Measurements from ENCODE around the gene SECTM1. TPM values are rescaled to one million over a fixed set of nuclear protein-coding genes. Genes with fewer than 3 reads are reported as not detected.

Gene SECTM1
- total RNA-seq, 1 donor from 2014 or later: 4.9 TPM

GRCh38 chr17:82287868-82288801, 45.4 kb downstream of the SECTM1 start:
- FAIRE-seq (no peak), DNase-seq (ENCODE audit: low spot score in 2 of 2) (no peak)

- FAIRE-seq: no peak
- no peak for DNase-seq (ENCODE audit: low spot score in 2 of 2)
Observed at GRCh38 chr17:82287013-82287867, 46.3 kb downstream of the SECTM1 start.

- DNase-seq (ENCODE audit: low spot score in 2 of 2) (no peak), FAIRE-seq (no peak)
Observed at GRCh38 chr17:82285141-82285540, 48.4 kb downstream of the SECTM1 start.

- FAIRE-seq (no peak), DNase-seq (ENCODE audit: low spot score in 2 of 2) (no peak)
Observed at GRCh38 chr17:82283208-82283749, 50.3 kb downstream of the SECTM1 start.

DNA sequence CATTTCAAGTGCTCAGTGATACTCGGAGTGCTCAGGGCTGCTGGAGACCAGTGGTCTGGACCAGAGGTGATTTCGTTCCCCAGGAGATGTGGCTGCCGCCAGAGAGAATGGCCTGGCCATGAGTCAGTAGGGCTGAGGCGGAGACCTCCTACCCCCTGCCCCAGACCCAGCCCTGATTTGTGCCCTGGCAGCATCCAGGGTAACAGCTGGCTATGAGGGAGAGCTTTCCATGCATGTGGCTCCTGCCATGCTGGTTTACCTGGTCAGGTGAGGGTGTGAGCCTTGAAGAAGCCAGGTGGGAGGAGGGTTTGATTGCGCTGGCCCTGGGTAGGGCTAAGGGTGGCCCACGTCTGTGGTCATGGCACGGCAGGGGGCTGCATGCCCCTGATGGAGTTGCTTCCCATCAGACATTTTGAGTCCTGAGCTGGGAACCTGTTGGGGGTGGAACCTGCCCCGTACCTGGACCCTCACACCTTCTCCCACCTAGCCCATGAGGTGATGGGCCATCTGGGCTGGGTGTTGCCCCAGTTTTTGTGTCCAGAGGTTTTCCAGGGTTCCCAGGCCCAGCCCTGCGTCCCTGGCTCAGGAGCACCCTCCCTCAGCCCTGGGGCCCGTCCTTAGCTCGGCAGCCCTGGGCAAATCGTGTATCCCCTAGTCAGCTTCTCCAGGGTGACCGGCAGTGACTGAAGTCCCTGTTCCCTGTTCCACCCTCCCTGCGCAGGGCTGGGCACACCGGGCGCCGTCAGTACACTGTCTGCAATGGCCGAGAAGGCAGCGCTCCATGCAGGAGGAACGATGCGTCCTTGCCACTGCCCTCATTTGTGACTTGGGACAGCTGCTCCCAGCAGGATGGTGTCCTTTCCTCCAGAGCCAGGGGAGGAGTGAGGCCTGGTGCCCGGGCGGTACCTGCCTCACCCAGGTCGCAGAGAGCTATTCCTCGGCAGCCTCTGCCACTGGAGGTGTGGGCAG, 51.0 kb downstream of the SECTM1 start:
- DNase-seq (ENCODE audit: low spot score in 2 of 2): no peak
- FAIRE-seq: no peak

GRCh38 chr17:82281502-82282238, 51.9 kb downstream of the SECTM1 start:
- FAIRE-seq: no peak
- no peak for DNase-seq (ENCODE audit: low spot score in 2 of 2)

- DNase-seq (ENCODE audit: low spot score in 2 of 2) (no peak), FAIRE-seq (no peak)
Observed at GRCh38 chr17:82281076-82281475, 52.5 kb downstream of the SECTM1 start.

DNA sequence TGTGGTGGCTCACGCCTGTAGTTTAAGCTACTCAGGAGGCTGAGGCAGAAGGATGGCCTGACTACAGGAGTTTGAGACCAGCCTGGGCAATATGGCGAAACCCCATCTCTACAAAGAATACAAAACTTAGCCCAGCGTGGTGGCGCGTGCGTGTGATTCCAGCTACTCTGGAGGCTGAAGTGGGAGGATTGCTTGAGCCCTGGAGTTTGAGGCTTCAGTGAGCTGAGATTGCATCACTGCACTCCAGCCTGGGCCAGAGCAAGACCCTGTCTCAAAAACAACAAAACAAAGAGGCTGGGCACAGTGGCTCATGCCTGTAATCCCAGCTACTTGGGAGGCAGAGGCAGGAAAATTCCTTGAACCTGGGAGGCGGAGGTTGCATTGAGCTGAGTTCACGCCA, 53.0 kb downstream of the SECTM1 start:
- no peak for FAIRE-seq

DNA sequence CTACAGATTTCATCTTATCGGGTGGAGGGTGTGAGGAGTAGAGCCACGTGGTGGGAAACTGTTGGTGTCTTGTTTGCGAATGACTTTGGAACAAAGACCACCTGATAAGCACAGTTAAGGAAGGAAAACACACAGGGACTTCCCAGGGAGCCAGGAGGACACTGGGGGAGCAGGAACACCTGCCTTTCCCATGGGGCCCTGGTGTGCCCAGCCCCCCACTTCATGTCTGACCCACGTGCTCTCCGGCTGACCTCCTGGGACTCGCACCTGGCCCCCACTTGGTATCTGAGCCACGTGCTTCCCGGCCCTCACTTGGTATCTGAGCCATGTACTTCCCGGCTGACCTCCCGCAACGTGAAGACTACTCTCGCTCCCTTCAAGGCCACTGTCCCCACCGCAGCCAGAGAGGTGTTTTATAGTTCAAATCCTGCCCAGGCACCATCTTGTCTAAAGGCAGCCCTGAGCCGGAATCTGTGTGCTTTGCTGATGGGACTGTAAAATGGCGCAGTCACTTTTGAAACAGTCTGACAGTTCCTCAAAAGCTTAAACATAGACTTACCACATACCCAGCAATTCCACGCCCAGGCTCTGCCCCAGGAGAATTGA, 54.7 kb downstream of the SECTM1 start:
- no peak for FAIRE-seq

More for the DNA sequence above, 53.0 kb downstream of the SECTM1 start:
- no peak for DNase-seq (ENCODE audit: low spot score in 2 of 2)

GRCh38 chr17:82278308-82278707, 55.3 kb downstream of the SECTM1 start:
- no peak for FAIRE-seq
- no peak for DNase-seq (ENCODE audit: low spot score in 2 of 2)

More for the DNA sequence above, 54.7 kb downstream of the SECTM1 start:
- DNase-seq (ENCODE audit: low spot score in 2 of 2): no peak

DNA sequence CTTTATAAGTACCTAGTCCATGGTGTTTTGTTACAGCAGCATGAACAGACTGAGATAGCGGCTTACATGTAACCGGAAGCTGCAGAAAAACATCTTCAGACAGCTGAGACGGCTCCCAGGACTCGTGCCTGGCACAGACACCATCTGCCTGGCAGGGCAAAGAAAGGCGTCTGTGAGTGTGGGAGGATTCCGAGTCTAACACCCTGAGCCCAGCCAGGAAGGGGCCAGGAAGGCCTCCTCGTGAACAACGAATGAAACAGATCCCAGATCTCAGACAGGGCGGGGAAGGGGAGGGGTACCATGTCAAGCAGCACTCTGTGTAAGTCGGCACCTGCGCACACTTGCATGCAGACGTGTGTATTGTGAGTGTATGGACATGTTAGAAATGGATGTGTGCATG, 55.7 kb downstream of the SECTM1 start:
- DNase-seq (ENCODE audit: low spot score in 2 of 2): no peak
- FAIRE-seq: no peak

- DNase-seq (ENCODE audit: low spot score in 2 of 2) (no peak), FAIRE-seq (no peak)
Observed at GRCh38 chr17:82276938-82277337, 56.6 kb downstream of the SECTM1 start.

GRCh38 chr17:82275326-82275725, 58.2 kb downstream of the SECTM1 start:
- FAIRE-seq: no peak

GRCh38 chr17:82274134-82275020, 59.2 kb downstream of the SECTM1 start:
- no peak for DNase-seq (ENCODE audit: low spot score in 2 of 2)

More at GRCh38 chr17:82275326-82275725, 58.2 kb downstream of the SECTM1 start:
- no peak for DNase-seq (ENCODE audit: low spot score in 2 of 2)

DNA sequence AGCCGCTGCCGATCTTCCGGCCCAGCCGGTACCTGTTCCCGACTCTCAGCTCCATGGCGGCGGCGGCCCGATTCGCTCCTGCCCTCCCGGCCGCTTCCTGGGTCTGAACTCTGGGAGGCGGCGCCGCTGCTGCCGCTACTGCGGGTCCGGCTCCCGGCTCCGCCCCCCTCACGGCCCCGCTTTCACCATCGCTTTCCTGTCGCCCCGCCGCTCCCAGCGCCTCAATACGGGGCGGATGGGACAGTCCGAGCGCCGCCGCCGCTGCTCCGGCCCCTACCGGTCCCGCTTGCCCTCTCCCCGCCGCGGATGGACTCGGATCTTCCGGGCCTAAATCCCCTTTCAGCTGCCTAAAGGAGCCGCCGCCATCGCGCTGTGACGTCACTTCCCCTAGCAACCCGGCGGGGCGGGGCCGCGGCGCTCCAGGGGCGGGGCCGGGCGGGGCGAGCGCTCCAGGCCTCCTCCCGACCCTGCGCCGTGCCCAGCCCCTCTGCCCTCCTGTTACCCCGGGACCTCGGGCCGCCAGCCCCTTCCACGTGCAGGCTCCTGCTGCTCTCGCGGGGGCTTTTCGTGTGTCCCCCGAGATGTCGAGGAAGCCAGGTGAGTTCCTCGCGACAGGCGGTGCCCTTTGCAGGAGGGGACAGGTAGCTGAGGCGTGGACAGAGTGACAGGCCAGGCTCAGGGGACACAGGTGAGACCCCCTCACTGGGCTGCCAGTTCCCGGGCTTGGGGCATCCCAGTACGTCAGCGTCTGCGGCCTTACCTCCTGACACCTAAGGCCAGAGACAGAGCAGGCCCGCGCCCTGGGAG, 60.0 kb downstream of the SECTM1 start, which contains the start of gene CSNK1D:
TSS of gene CSNK1D (minus strand) at position 374 of the 807 bp plus-strand sequence. CDS start at position 55, 319 bp downstream.
- FAIRE-seq (no peak), DNase-seq (ENCODE audit: low spot score in 2 of 2) (peak; percentile 98)

More at GRCh38 chr17:82274134-82275020, 59.2 kb downstream of the SECTM1 start:
- no peak for FAIRE-seq

GRCh38 chr17:82272495-82273326, 60.9 kb downstream of the SECTM1 start:
- FAIRE-seq: no peak
- DNase-seq (ENCODE audit: low spot score in 2 of 2): peak; percentile 73 to 74

Measured in frontal cortex (tissue), 4 donors.